ENCODE measurements around the gene ESR1. TPM values are rescaled to one million over a fixed set of nuclear protein-coding genes. Genes with fewer than 3 reads are reported as not detected.
"Not testable (repeated sequence)": the region's sequence is repeated elsewhere in the genome, so short reads cannot be mapped to it uniquely, and the experiment has no call there.

ESR1 gene
- polyA plus RNA-seq, 3 donors: 0.61 to 0.79 (median 0.71) TPM

- no peak for DNase-seq (ENCODE audit: low read depth in 3 of 3, low spot score in 2 of 3)
Measured at GRCh38 chr6:151885234-151885633, 77.8 kb downstream of the ESR1 start.

GRCh38 chr6:151891524-151891923 lies 84.0 kb downstream of the ESR1 start:
- DNase-seq (ENCODE audit: low read depth in 3 of 3, low spot score in 2 of 3): no peak

GRCh38 chr6:151894426-151894825 lies 86.9 kb downstream of the ESR1 start:
- not testable (repeated sequence) for DNase-seq (ENCODE audit: low read depth in 3 of 3, low spot score in 2 of 3)

- DNase-seq (ENCODE audit: low read depth in 3 of 3, low spot score in 2 of 3): not testable (repeated sequence)
Measured at GRCh38 chr6:151899221-151899620, 91.7 kb downstream of the ESR1 start.

- DNase-seq (ENCODE audit: low read depth in 3 of 3, low spot score in 2 of 3): not testable (repeated sequence)
Measured at GRCh38 chr6:151899796-151900195, 92.3 kb downstream of the ESR1 start.

- no peak for DNase-seq (ENCODE audit: low read depth in 3 of 3, low spot score in 2 of 3)
Measured at GRCh38 chr6:151900256-151900655, 92.8 kb downstream of the ESR1 start.

- no peak for DNase-seq (ENCODE audit: low read depth in 3 of 3, low spot score in 2 of 3)
Measured at GRCh38 chr6:151901009-151901411, 93.5 kb downstream of the ESR1 start.

- no peak for DNase-seq (ENCODE audit: low read depth in 3 of 3, low spot score in 2 of 3)
Measured at GRCh38 chr6:151904631-151905030, 97.1 kb downstream of the ESR1 start.

GRCh38 chr6:151905072-151905471 lies 97.6 kb downstream of the ESR1 start:
- no peak for DNase-seq (ENCODE audit: low read depth in 3 of 3, low spot score in 2 of 3)

GRCh38 chr6:151905854-151906253 lies 98.4 kb downstream of the ESR1 start:
- no peak for DNase-seq (ENCODE audit: low read depth in 3 of 3, low spot score in 2 of 3)

GRCh38 chr6:151911401-151911800 lies 103.9 kb downstream of the ESR1 start:
- no peak for DNase-seq (ENCODE audit: low read depth in 3 of 3, low spot score in 2 of 3)

- DNase-seq (ENCODE audit: low read depth in 3 of 3, low spot score in 2 of 3): no peak
Measured at GRCh38 chr6:151914484-151914883, 107.0 kb downstream of the ESR1 start.

- no peak for DNase-seq (ENCODE audit: low read depth in 3 of 3, low spot score in 2 of 3)
Measured at GRCh38 chr6:151916075-151916474, 108.6 kb downstream of the ESR1 start.

- no peak for DNase-seq (ENCODE audit: low read depth in 3 of 3, low spot score in 2 of 3)
Measured at GRCh38 chr6:151916680-151917164, 109.2 kb downstream of the ESR1 start.

GRCh38 chr6:151917531-151918329 lies 110.2 kb downstream of the ESR1 start:
- no peak for DNase-seq (ENCODE audit: low read depth in 3 of 3, low spot score in 2 of 3)

GRCh38 chr6:151940307-151940706 lies 132.8 kb downstream of the ESR1 start:
- DNase-seq (ENCODE audit: low read depth in 3 of 3, low spot score in 2 of 3): no peak

- no peak for DNase-seq (ENCODE audit: low read depth in 3 of 3, low spot score in 2 of 3)
Measured at GRCh38 chr6:151948002-151948743, 140.7 kb downstream of the ESR1 start.

- no peak for DNase-seq (ENCODE audit: low read depth in 3 of 3, low spot score in 2 of 3)
Measured at GRCh38 chr6:151958332-151958731, 150.8 kb downstream of the ESR1 start.

- no peak for DNase-seq (ENCODE audit: low read depth in 3 of 3, low spot score in 2 of 3)
Measured at GRCh38 chr6:151959086-151959485, 151.6 kb downstream of the ESR1 start.

GRCh38 chr6:151961809-151962208 lies 154.3 kb downstream of the ESR1 start:
- DNase-seq (ENCODE audit: low read depth in 3 of 3, low spot score in 2 of 3): no peak

GRCh38 chr6:151962246-151962846 lies 154.9 kb downstream of the ESR1 start:
- DNase-seq (ENCODE audit: low read depth in 3 of 3, low spot score in 2 of 3): no peak
